SK-N-SH (cell line): ENCODE results near the gene TTLL12. TPM values are rescaled to one million over a fixed set of nuclear protein-coding genes. Genes with fewer than 3 reads are reported as not detected.

ENCODE experiments used
- CTCF ChIA-PET: fragments of 300-600, 350-600 bp; formaldehyde crosslinking; extraction: SDS; loops from one replicate; lab custom pipeline; 2021; lab: Yijun Ruan, JAX
- POLR2A ChIA-PET: fragments of 350-600 bp; sonication (Branson Sonifier 250); formaldehyde crosslinking; extraction: SDS; loops from one replicate; lab custom pipeline; 2020; ENCODE audit warnings: antibody characterized with exemption, inconsistent platforms; lab: Yijun Ruan, JAX
- DNase-seq: peaks from one replicate; pipeline ENCODE4 v3.0.0; 2012
- H2AFZ ChIP-seq: fragments of 200-600 bp; sonication (generic); 2 replicates; pipeline ENCODE4 v1.8.1; 2016; ENCODE audit warnings: antibody characterized with exemption, mild to moderate bottlenecking, low read depth
- H3F3A ChIP-seq: fragments of 200-600 bp; sonication (generic); replicated peaks from 2 replicates; pipeline ENCODE3; 2016; ENCODE audit warnings: antibody characterized with exemption, mild to moderate bottlenecking; ENCODE audit not compliant: insufficient read depth
- H3K27ac ChIP-seq, 2 experiments: fragments of 200-500 bp in 1 of 2; fragments of 200-600 bp in 1 of 2; sonication (Bioruptor generic) in 1 of 2; sonication (generic), shearing (Covaris generic) in 1 of 2; 2 replicates each; pipeline versions ENCODE4 v1.5.1 to v1.6.1; 2014 to 2016; ENCODE audit warnings: low read depth in 2 of 2, inconsistent platforms in 1 of 2, low read length in 1 of 2, mild to moderate bottlenecking in 1 of 2, mixed read lengths in 1 of 2
- H3K27me3 ChIP-seq: fragments of 200-600 bp; sonication (generic), shearing (Covaris generic); 2 replicates; pipeline ENCODE4 v1.6.1; 2016; ENCODE audit warnings: mixed run types; ENCODE audit not compliant: insufficient read depth
- H3K36me3 ChIP-seq, 2 experiments: fragments of 200-500 bp in 1 of 2; fragments of 200-600 bp in 1 of 2; sonication (Bioruptor generic) in 1 of 2; sonication (generic) in 1 of 2; replicated peaks in 1 of 2; 2 replicates each; pipeline versions ENCODE3 to v1.5.1; 2014 to 2016; ENCODE audit warnings: low read length in 1 of 2, mild to moderate bottlenecking in 1 of 2; ENCODE audit not compliant: insufficient read depth in 2 of 2, control insufficient read depth in 1 of 2
- H3K4me1 ChIP-seq, 2 experiments: fragments of 200-500 bp in 1 of 2; fragments of 200-600 bp in 1 of 2; sonication (Bioruptor generic) in 1 of 2; sonication (generic), shearing (Covaris generic) in 1 of 2; 2 replicates each; pipeline versions ENCODE4 v1.5.1 to v1.6.1; 2014 to 2016; ENCODE audit warnings: low read depth in 1 of 2, low read length in 1 of 2, mixed run types in 1 of 2; ENCODE audit not compliant: insufficient read depth in 2 of 2, control insufficient read depth in 1 of 2
- H3K4me2 ChIP-seq: fragments of 200-600 bp; sonication (generic), shearing (Covaris generic); 2 replicates; pipeline ENCODE4 v1.6.1; 2017; ENCODE audit warnings: mixed run types
- H3K4me3 ChIP-seq, 2 experiments: fragments of 200-500 bp in 1 of 2; fragments of 200-600 bp in 1 of 2; sonication (Bioruptor generic) in 1 of 2; sonication (generic), shearing (Covaris generic) in 1 of 2; 2 replicates each; pipeline versions ENCODE4 v1.5.1 to v1.8.1; 2014 to 2016; ENCODE audit warnings: low read depth in 2 of 2, inconsistent platforms in 1 of 2, low read length in 1 of 2, mild to moderate bottlenecking in 1 of 2, mixed read lengths in 1 of 2, moderate library complexity in 1 of 2
- H3K79me2 ChIP-seq: fragments of 200-600 bp; sonication (generic); 2 replicates; pipeline ENCODE4 v1.8.1; 2017; ENCODE audit warnings: mild to moderate bottlenecking; ENCODE audit not compliant: insufficient read depth
- H3K9ac ChIP-seq: fragments of 200-600 bp; sonication (generic); 2 replicates; pipeline ENCODE4 v1.6.1; 2017; ENCODE audit warnings: mixed run types
- H3K9me2 ChIP-seq: fragments of 200-600 bp; sonication (generic); 2 replicates; pipeline ENCODE4 v1.6.1; 2017; ENCODE audit warnings: mixed run types
- H3K9me3 ChIP-seq: fragments of 200-600 bp; sonication (generic); 2 replicates; pipeline ENCODE4 v1.6.1; 2017; ENCODE audit warnings: mixed run types, mild to moderate bottlenecking, moderate library complexity
- H4K20me1 ChIP-seq: fragments of 200-600 bp; sonication (generic); 2 replicates; pipeline ENCODE4 v1.6.1; 2017; ENCODE audit warnings: mild to moderate bottlenecking, mixed run types; ENCODE audit not compliant: insufficient read depth
- ELF1 ChIP-seq: IDR thresholded peaks from 2 replicates; pipeline ENCODE4 v1.4.0; 2012
- EZH2phosphoT487 ChIP-seq: fragments of 200-600 bp; sonication (generic); IDR thresholded peaks from 2 replicates; pipeline ENCODE4 v1.6.1; 2017; ENCODE audit warnings: low read depth, mixed run types, mild to moderate bottlenecking, antibody characterized with exemption, moderate library complexity, borderline replicate concordance
- FOSL2 ChIP-seq: IDR thresholded peaks from 2 replicates; pipeline ENCODE4 v1.4.0; 2012; ENCODE audit warnings: low read depth, mild to moderate bottlenecking, moderate library complexity, borderline replicate concordance
- GABPA ChIP-seq: IDR thresholded peaks from 2 replicates; pipeline ENCODE4 v1.4.0; 2012; ENCODE audit warnings: low read depth, mild to moderate bottlenecking
- GATA2 ChIP-seq: sonication (generic); formaldehyde crosslinking; IDR thresholded peaks from 2 replicates; pipeline ENCODE4 v1.5.0; 2020; ENCODE audit warnings: mild to moderate bottlenecking, missing genetic modification reagents
- IRF3 ChIP-seq: fragments of 150-350 bp; IDR thresholded peaks from 2 replicates; pipeline ENCODE4 v1.6.1; 2016; ENCODE audit warnings: mild to moderate bottlenecking, low read depth, low read length
- JUND ChIP-seq: IDR thresholded peaks from 2 replicates; pipeline ENCODE4 v1.4.0; 2012
- POLR2AphosphoS5 ChIP-seq: IDR thresholded peaks from 2 replicates; pipeline ENCODE4 v1.6.1; 2012; ENCODE audit warnings: low read depth, low read length
- REST ChIP-seq: IDR thresholded peaks from 2 replicates; pipeline ENCODE4 v1.6.1; 2012; ENCODE audit warnings: mild to moderate bottlenecking, low read depth, low read length, moderate library complexity
- RFX5 ChIP-seq: IDR thresholded peaks from 2 replicates; pipeline ENCODE4 v1.6.1; 2012; ENCODE audit warnings: mild to moderate bottlenecking, improper control_type of control experiment, low read length
- RXRA ChIP-seq: IDR thresholded peaks from 2 replicates; pipeline ENCODE4 v1.4.0; 2012; ENCODE audit warnings: low read depth, mild to moderate bottlenecking, borderline replicate concordance
- TEAD4 ChIP-seq: IDR thresholded peaks from 2 replicates; pipeline ENCODE4 v1.4.0; 2012; ENCODE audit warnings: mild to moderate bottlenecking, borderline replicate concordance; ENCODE audit not compliant: insufficient read depth
- WGBS: methylation state at CpG from one replicate; pipeline ENCODE4 v1.1.6; 2017; ENCODE audit warnings: low lambda C conversion rate; 5-methylcytosine and 5-hydroxymethylcytosine counted together
- polyA plus RNA-seq, 3 experiments: library from polyadenylated mRNA; depleted of rRNA; stranded (reverse); fragments of >200 nt; gene quantifications; 2 replicates each; pipeline ENCODE4 v1.2.3, GENCODE V29; 2012
- TF ChIP-seq, protein P1 (sequence below): IDR thresholded peaks from 2 replicates; pipeline ENCODE4 v1.4.0; 2012; ENCODE audit warnings: low read depth
- TF ChIP-seq, protein P2 (sequence below): IDR thresholded peaks from 2 replicates; pipeline ENCODE4 v1.4.0; 2012; ENCODE audit warnings: low read depth, borderline replicate concordance
- TF ChIP-seq, protein P3 (sequence below): fragments of 200-600 bp; sonication (generic); IDR thresholded peaks from 2 replicates; pipeline ENCODE4 v1.6.1; 2017; ENCODE audit warnings: antibody characterized with exemption, mild to moderate bottlenecking, moderate library complexity
- TF ChIP-seq, protein P4 (sequence below): IDR thresholded peaks from 2 replicates; pipeline ENCODE4; 2012

The TTLL12 gene
- polyA plus RNA-seq, 1 of the 3 experiments (the other 2 are of a cell fraction) = 11.5 TPM

DNA sequence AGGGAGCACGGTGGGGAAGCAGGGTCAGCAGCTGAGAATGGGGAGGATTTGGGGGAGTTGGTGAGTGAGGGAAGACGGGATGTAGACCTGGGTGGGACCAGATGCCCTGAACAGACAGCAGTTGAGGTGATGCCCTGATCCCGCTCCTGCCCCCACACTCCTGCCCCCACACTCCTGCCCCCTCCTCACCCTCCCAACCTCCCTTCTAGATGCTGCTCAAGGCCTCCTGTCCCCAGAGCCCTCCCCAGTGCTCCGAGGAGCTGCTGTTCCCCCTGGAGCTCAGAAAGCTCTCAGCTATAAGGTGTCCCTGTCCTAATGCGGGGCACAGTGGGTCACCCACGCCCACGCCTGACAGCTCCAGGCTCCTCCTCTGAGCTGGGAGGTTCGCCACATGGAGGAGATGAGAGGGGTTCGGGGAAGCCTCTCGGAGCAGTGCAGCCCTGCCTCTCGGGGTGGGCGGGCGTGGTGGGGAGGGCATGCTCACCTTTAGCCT lies 25.1 kb upstream of the TTLL12 start:
- H2AFZ ChIP-seq = no peak overlapping the region
- CTCF ChIA-PET = no interaction called here
- H3K9me3 ChIP-seq = no peaks in the 10 kb centered on the region
- DNase-seq = no peak
- no peaks in the 10 kb centered on the region for H3K79me2 ChIP-seq
- no peaks in the 10 kb centered on the region for H3K36me3 ChIP-seq
- no peaks in the 10 kb centered on the region for H3K4me1 ChIP-seq
- no peaks in the 10 kb centered on the region for H3F3A ChIP-seq
- H4K20me1 ChIP-seq = no peaks in the 10 kb centered on the region
- H3K27ac ChIP-seq = no peak overlapping the region
- no peak overlapping the region for H3K9ac ChIP-seq
- 100% methylated on average over 1 of the region's 13 CpGs for WGBS
- no peaks in the 10 kb centered on the region for H3K27me3 ChIP-seq
- POLR2A ChIA-PET = no interaction called here
- no peak for TF ChIP-seq POLR2AphosphoS5
- H3K9me2 ChIP-seq = no peaks in the 10 kb centered on the region
- H3K4me3 ChIP-seq = no peak overlapping the region
- H3K4me2 ChIP-seq = no peak overlapping the region

DNA sequence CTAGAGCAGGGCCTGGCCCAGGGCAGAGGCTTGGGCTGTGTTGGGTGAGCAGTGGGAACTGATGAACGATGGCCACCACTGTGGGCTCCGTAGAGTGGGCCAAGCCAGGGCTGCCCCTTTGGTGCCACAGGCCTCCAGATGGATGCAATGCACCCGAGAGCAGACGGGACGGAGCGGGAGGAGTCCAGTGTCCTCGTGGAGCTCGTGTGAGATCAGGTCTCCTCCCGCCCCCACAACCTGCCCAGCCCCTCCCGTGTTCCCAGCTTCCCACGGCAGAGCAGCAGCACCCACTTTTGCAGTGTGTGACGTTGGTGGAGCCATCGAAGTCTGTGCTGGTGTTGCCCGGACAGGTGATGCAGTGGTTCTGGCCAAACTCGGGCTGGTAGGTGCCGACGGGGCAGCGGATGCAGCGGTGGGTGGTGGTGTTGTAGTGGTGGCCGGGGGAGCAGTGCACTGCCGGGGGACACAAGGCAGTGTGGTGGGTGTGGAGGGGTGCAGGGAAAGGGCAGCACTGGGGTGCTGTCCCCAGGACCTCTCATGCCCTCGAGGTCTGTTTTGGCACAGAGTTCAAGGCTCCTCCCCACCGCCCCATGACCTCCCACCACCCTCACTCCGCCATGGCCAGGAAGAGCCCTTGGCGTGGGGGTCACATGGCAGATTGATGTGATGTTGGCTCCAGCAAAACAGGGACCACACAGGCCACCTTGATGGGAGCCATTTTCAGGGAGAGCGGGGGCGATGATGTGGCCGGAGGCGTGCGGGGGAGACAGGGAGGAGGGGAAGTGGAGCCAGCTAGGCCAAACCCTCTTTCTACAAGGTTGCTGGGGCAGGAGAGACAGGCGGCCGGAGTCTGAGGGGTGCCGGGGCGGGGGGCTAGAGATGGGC lies 23.9 kb upstream of the TTLL12 start:
- Histone ChIP-seq H4K20me1 (no peaks in the 10 kb centered on the region), H3K4me1 (no peaks in the 10 kb centered on the region), H3K9ac (no peak overlapping the region), H3K36me3 (no peaks in the 10 kb centered on the region), H3F3A (no peaks in the 10 kb centered on the region), H3K27ac (no peak overlapping the region), H3K79me2 (no peaks in the 10 kb centered on the region), H3K4me2 (no peak overlapping the region), H3K4me3 (no peak overlapping the region), H2AFZ (no peak overlapping the region), H3K9me3 (no peaks in the 10 kb centered on the region), H3K27me3 (no peaks in the 10 kb centered on the region), H3K9me2 (no peaks in the 10 kb centered on the region)
- WGBS = 73% methylated on average over 15 of the region's 34 CpGs
- ChIA-PET CTCF (no interaction called here), POLR2A (no interaction called here)
- no peak for DNase-seq
- no peak for TF ChIP-seq GATA2 (CRISPR knock-in tag)
- no peak for TF ChIP-seq EZH2phosphoT487
- TF ChIP-seq, protein P1, sequence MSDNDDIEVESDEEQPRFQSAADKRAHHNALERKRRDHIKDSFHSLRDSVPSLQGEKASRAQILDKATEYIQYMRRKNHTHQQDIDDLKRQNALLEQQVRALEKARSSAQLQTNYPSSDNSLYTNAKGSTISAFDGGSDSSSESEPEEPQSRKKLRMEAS = no peak
- no peak for TF ChIP-seq RXRA
- TF ChIP-seq, protein P2, sequence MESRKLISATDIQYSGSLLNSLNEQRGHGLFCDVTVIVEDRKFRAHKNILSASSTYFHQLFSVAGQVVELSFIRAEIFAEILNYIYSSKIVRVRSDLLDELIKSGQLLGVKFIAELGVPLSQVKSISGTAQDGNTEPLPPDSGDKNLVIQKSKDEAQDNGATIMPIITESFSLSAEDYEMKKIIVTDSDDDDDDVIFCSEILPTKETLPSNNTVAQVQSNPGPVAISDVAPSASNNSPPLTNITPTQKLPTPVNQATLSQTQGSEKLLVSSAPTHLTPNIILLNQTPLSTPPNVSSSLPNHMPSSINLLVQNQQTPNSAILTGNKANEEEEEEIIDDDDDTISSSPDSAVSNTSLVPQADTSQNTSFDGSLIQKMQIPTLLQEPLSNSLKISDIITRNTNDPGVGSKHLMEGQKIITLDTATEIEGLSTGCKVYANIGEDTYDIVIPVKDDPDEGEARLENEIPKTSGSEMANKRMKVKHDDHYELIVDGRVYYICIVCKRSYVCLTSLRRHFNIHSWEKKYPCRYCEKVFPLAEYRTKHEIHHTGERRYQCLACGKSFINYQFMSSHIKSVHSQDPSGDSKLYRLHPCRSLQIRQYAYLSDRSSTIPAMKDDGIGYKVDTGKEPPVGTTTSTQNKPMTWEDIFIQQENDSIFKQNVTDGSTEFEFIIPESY = no peak
- TF ChIP-seq ELF1 = no peak
- TF ChIP-seq IRF3 = no peak
- no peak for TF ChIP-seq FOSL2
- no peak for TF ChIP-seq JUND
- TF ChIP-seq RFX5 = no peak
- no peak for TF ChIP-seq GABPA
- TF ChIP-seq, protein P3, sequence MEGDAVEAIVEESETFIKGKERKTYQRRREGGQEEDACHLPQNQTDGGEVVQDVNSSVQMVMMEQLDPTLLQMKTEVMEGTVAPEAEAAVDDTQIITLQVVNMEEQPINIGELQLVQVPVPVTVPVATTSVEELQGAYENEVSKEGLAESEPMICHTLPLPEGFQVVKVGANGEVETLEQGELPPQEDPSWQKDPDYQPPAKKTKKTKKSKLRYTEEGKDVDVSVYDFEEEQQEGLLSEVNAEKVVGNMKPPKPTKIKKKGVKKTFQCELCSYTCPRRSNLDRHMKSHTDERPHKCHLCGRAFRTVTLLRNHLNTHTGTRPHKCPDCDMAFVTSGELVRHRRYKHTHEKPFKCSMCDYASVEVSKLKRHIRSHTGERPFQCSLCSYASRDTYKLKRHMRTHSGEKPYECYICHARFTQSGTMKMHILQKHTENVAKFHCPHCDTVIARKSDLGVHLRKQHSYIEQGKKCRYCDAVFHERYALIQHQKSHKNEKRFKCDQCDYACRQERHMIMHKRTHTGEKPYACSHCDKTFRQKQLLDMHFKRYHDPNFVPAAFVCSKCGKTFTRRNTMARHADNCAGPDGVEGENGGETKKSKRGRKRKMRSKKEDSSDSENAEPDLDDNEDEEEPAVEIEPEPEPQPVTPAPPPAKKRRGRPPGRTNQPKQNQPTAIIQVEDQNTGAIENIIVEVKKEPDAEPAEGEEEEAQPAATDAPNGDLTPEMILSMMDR = no peak
- TF ChIP-seq, protein P4, sequence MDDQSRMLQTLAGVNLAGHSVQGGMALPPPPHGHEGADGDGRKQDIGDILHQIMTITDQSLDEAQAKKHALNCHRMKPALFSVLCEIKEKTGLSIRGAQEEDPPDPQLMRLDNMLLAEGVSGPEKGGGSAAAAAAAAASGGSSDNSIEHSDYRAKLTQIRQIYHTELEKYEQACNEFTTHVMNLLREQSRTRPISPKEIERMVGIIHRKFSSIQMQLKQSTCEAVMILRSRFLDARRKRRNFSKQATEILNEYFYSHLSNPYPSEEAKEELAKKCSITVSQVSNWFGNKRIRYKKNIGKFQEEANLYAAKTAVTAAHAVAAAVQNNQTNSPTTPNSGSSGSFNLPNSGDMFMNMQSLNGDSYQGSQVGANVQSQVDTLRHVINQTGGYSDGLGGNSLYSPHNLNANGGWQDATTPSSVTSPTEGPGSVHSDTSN = no peak
- TF ChIP-seq TEAD4 = no peak
- no peak for TF ChIP-seq REST
